ENCODE data around the gene RAB6D. TPM values are rescaled to one million over a fixed set of nuclear protein-coding genes. Genes with fewer than 3 reads are reported as not detected.

RAB6D gene
- total and polyA plus RNA-seq, 2 of the 13 experiments (the other 11 are each of a cell fraction or from before 2014, with no cell fraction given) = 0.01 TPM; not detected in 1

GRCh38 chr2:131394147-131394931, 30.4 kb upstream of the RAB6D start:
- H3K4me1 ChIP-seq (ENCODE audit: insufficient read depth, low read length) = no peaks in the 10 kb centered on the region
- H3K4me2 ChIP-seq (ENCODE audit: low read depth, low read length) = peak overlapping the region; percentile 58
- in situ Hi-C loops (cut with HindIII; ENCODE audit: extremely low pct_ligation_motif_present, low pct_unique_long_range_greater_than_20kb) = no loop called here
- FAIRE-seq (no peak), DNase-seq (ENCODE audit: low spot score) (peak; percentile 14), ATAC-seq (peak; percentile 93)
- H3K36me3 ChIP-seq (replicated peaks in 1 of 2; ENCODE audit: control insufficient read depth in 1 of 2, insufficient read depth in 2 of 2, low read length in 2 of 2) = no peaks in the 10 kb centered on the region
- 45% methylated on average over 28 of the region's 45 CpGs for WGBS (ENCODE audit: low lambda C conversion rate)
- intact Hi-C loops (cut with micrococcal nuclease; ENCODE audit: unreplicated experiment) = no loop called here
- ChIA-PET CTCF (ENCODE audit: low intra/inter-chr PET ratio, low total read pairs) (no interaction called here), POLR2A (no interaction called here)
- peak overlapping the region in 1 of 3 experiments; percentile 52; a peak in 2 of 6 replicates for H3K4me3 ChIP-seq (replicated peaks in 1 of 3; ENCODE audit: insufficient read depth in 1 of 3, low read depth in 2 of 3, low read length in 3 of 3)
- H3K27me3 ChIP-seq (ENCODE audit: control insufficient read depth in 1 of 2, insufficient read depth in 2 of 2, low read length in 2 of 2) = peaks cover 5 to 26% of the 10 kb centered on the region in 2 experiments; a peak in 4 of 5 replicates
- H3K9me3 ChIP-seq (ENCODE audit: low read length) = no peaks in the 10 kb centered on the region
- no peaks in the 10 kb centered on the region for H3K79me2 ChIP-seq (ENCODE audit: insufficient read depth, low read length)
- no peak overlapping the region for H3K27ac ChIP-seq (ENCODE audit: extremely low read length, insufficient read depth, low read length)
- H2AFZ ChIP-seq (ENCODE audit: low read length) = no peak overlapping the region
- no peak overlapping the region for H3K9ac ChIP-seq (ENCODE audit: insufficient read depth, low read depth, low read length)
- no TSS peak for BruUV-seq (replicated peaks)
- no peaks in the 10 kb centered on the region for H4K20me1 ChIP-seq (ENCODE audit: insufficient read depth, low read length)
- TF ChIP-seq, protein P1, sequence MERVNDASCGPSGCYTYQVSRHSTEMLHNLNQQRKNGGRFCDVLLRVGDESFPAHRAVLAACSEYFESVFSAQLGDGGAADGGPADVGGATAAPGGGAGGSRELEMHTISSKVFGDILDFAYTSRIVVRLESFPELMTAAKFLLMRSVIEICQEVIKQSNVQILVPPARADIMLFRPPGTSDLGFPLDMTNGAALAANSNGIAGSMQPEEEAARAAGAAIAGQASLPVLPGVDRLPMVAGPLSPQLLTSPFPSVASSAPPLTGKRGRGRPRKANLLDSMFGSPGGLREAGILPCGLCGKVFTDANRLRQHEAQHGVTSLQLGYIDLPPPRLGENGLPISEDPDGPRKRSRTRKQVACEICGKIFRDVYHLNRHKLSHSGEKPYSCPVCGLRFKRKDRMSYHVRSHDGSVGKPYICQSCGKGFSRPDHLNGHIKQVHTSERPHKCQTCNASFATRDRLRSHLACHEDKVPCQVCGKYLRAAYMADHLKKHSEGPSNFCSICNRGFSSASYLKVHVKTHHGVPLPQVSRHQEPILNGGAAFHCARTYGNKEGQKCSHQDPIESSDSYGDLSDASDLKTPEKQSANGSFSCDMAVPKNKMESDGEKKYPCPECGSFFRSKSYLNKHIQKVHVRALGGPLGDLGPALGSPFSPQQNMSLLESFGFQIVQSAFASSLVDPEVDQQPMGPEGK (CRISPR knock-in tag; IDR thresholded peaks at IDR 0.05) = 0 out of 2 replicates have a peak, but pooled peaks have one; percentile 45
- peak; percentile 33 for TF ChIP-seq STAG1 (CRISPR knock-in tag; IDR thresholded peaks at IDR 0.05)
- no peak for TF ChIP-seq BATF2 (CRISPR knock-in tag; IDR thresholded peaks at IDR 0.05)
- TF ChIP-seq ZBTB38 (CRISPR knock-in tag; IDR thresholded peaks at IDR 0.05) = 0 out of 2 replicates have a peak, but pooled peaks have one; percentile 5
- 0 out of 2 replicates have a peak, but pooled peaks have one; percentile 25 for TF ChIP-seq NFKB2 (CRISPR knock-in tag; IDR thresholded peaks at IDR 0.05; ENCODE audit: borderline replicate concordance)
- 0 out of 2 replicates have a peak, but pooled peaks have one; percentile 5 for TF ChIP-seq SMAD1 (CRISPR knock-in tag; IDR thresholded peaks at IDR 0.05; ENCODE audit: borderline replicate concordance, low read depth)
- 0 out of 2 replicates have a peak, but pooled peaks have one; percentile 28 for TF ChIP-seq GABPA (IDR thresholded peaks at IDR 0.05; ENCODE audit: low read depth, low read length)
- TF ChIP-seq GABPA (CRISPR knock-in tag; IDR thresholded peaks at IDR 0.05; ENCODE audit: low read depth) = peak; percentile 61
- TF ChIP-seq, protein P2, sequence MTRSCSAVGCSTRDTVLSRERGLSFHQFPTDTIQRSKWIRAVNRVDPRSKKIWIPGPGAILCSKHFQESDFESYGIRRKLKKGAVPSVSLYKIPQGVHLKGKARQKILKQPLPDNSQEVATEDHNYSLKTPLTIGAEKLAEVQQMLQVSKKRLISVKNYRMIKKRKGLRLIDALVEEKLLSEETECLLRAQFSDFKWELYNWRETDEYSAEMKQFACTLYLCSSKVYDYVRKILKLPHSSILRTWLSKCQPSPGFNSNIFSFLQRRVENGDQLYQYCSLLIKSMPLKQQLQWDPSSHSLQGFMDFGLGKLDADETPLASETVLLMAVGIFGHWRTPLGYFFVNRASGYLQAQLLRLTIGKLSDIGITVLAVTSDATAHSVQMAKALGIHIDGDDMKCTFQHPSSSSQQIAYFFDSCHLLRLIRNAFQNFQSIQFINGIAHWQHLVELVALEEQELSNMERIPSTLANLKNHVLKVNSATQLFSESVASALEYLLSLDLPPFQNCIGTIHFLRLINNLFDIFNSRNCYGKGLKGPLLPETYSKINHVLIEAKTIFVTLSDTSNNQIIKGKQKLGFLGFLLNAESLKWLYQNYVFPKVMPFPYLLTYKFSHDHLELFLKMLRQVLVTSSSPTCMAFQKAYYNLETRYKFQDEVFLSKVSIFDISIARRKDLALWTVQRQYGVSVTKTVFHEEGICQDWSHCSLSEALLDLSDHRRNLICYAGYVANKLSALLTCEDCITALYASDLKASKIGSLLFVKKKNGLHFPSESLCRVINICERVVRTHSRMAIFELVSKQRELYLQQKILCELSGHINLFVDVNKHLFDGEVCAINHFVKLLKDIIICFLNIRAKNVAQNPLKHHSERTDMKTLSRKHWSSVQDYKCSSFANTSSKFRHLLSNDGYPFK (CRISPR knock-in tag; IDR thresholded peaks at IDR 0.05; ENCODE audit: borderline replicate concordance) = 0 out of 2 replicates have a peak, but pooled peaks have one; percentile 27
- no peak for TF ChIP-seq SMARCE1 (IDR thresholded peaks at IDR 0.05; ENCODE audit: borderline replicate concordance)
- TF ChIP-seq ZNF644 (CRISPR knock-in tag; IDR thresholded peaks at IDR 0.05; ENCODE audit: low read depth) = no peak
- peak; percentile 66 for TF ChIP-seq CTCF (CRISPR knock-in tag; IDR thresholded peaks at IDR 0.05)
- TF ChIP-seq MTF2 (CRISPR knock-in tag; IDR thresholded peaks at IDR 0.05; ENCODE audit: borderline replicate concordance) = peak; percentile 37; the same call in 1 of the 2 replicates
- no peak for TF ChIP-seq ZNF569 (CRISPR knock-in tag; IDR thresholded peaks at IDR 0.05; ENCODE audit: borderline replicate concordance)
- TF ChIP-seq ZNF484 (CRISPR knock-in tag; IDR thresholded peaks at IDR 0.05; ENCODE audit: borderline replicate concordance, low read depth) = no peak
- TF ChIP-seq CCAR2 (optimal IDR thresholded peaks at IDR 0.05; ENCODE audit: low read depth, low read length) = no peak
